ENCODE data around the gene LRP5. TPM values are rescaled to one million over a fixed set of nuclear protein-coding genes. Genes with fewer than 3 reads are reported as not detected.
"Not testable (repeated sequence)": the region's sequence is repeated elsewhere in the genome, so short reads cannot be mapped to it uniquely, and the experiment has no call there.

Gene LRP5
- total RNA-seq, 1 donor from 2014 or later = 10.2 TPM

- DNase-seq (ENCODE audit: low spot score in 2 of 2) (no peak), FAIRE-seq (no peak)
These were observed 119.7 kb downstream of the LRP5 start for GRCh38 chr11:68431984-68432645.

GRCh38 chr11:68432874-68433273, 120.5 kb downstream of the LRP5 start:
- DNase-seq (ENCODE audit: low spot score in 2 of 2) (no peak), FAIRE-seq (no peak)

- no peak for FAIRE-seq
- DNase-seq (ENCODE audit: low spot score in 2 of 2) = no peak
These were observed 121.2 kb downstream of the LRP5 start for GRCh38 chr11:68433541-68433940.

GRCh38 chr11:68434159-68434558, 121.8 kb downstream of the LRP5 start:
- not testable (repeated sequence) for DNase-seq (ENCODE audit: low spot score in 2 of 2); FAIRE-seq

- no peak for DNase-seq (ENCODE audit: low spot score in 2 of 2)
- no peak for FAIRE-seq
These were observed 123.9 kb downstream of the LRP5 start for GRCh38 chr11:68436162-68436888.

- FAIRE-seq (no peak), DNase-seq (ENCODE audit: low spot score in 2 of 2) (peak in 1 of 2 donors; percentile 71)
These were observed 124.9 kb downstream of the LRP5 start for GRCh38 chr11:68436985-68437926.

- DNase-seq (ENCODE audit: low spot score in 2 of 2) (no peak), FAIRE-seq (no peak)
These were observed 125.7 kb downstream of the LRP5 start for GRCh38 chr11:68437927-68438657.

GRCh38 chr11:68438658-68439259, 126.4 kb downstream of the LRP5 start:
- FAIRE-seq (no peak), DNase-seq (ENCODE audit: low spot score in 2 of 2) (no peak)

GRCh38 chr11:68439355-68440065, 127.1 kb downstream of the LRP5 start:
- DNase-seq (ENCODE audit: low spot score in 2 of 2) (no peak), FAIRE-seq (no peak)

- DNase-seq (ENCODE audit: low spot score in 2 of 2) (no peak), FAIRE-seq (no peak)
These were observed 127.8 kb downstream of the LRP5 start for GRCh38 chr11:68440224-68440623.

GRCh38 chr11:68441466-68442230, 129.3 kb downstream of the LRP5 start:
- DNase-seq (ENCODE audit: low spot score in 2 of 2) (no peak), FAIRE-seq (no peak)

- DNase-seq (ENCODE audit: low spot score in 2 of 2) (no peak), FAIRE-seq (no peak)
These were observed 130.0 kb downstream of the LRP5 start for GRCh38 chr11:68442433-68442832.

- FAIRE-seq = no peak
- no peak for DNase-seq (ENCODE audit: low spot score in 2 of 2)
These were observed 132.2 kb downstream of the LRP5 start for GRCh38 chr11:68444566-68444965.

- DNase-seq (ENCODE audit: low spot score in 2 of 2) (no peak), FAIRE-seq (no peak)
These were observed 133.2 kb downstream of the LRP5 start for GRCh38 chr11:68445531-68446035.

GRCh38 chr11:68446046-68446725, 133.8 kb downstream of the LRP5 start:
- FAIRE-seq (no peak), DNase-seq (ENCODE audit: low spot score in 2 of 2) (no peak)

- FAIRE-seq (no peak), DNase-seq (ENCODE audit: low spot score in 2 of 2) (peak; percentile 72 to 90)
These were observed 134.8 kb downstream of the LRP5 start for GRCh38 chr11:68447015-68447801.

- FAIRE-seq; DNase-seq (ENCODE audit: low spot score in 2 of 2): not testable (repeated sequence)
These were observed 135.5 kb downstream of the LRP5 start for GRCh38 chr11:68447914-68448313.
